ENCODE results near the gene BRD4.

Gene BRD4

DNA sequence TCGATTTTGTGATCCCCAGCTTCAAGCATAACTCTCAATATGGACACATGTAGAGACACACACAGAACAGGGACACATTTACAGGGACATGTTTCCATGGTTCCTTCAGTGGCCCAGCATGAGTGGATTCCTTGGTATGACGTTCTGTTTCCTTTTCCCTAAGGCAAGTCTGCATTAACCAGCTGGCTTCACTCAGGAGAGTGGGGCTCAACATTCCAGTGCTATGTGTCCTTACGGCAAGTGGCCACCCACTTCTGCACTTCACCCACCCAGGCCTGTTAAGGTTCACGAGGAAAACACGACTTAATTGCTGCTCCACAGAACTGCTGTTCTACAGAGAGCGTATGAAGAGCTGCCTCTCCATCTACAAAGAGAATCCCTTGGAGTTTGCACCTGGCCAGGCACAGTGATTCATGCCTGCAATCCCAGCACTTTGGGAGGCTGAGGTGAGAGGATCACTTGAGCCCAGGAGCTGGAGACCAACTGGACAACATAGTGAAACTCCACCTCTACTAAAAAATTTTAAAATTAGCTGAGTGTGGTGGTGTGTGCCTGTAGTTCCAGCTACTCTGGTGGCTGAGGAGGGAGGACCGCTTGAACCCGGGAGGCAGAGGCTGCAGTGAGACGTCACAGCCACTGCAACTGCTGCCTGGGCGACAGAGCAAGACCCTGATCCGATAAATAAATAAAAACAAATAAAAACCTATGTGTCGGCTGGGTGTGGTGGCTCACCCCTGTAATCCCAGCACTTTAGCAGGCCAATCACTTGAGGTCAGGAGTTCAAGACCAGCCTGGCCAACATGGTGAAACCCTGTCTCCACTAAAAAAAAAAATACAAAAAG is 32.5 kb downstream of the BRD4 start:
- in situ Hi-C loops (cut with MboI; ENCODE audit: low sequenced_read_pairs, unreplicated experiment), result no loop called here
- TF ChIP-seq, protein P1, sequence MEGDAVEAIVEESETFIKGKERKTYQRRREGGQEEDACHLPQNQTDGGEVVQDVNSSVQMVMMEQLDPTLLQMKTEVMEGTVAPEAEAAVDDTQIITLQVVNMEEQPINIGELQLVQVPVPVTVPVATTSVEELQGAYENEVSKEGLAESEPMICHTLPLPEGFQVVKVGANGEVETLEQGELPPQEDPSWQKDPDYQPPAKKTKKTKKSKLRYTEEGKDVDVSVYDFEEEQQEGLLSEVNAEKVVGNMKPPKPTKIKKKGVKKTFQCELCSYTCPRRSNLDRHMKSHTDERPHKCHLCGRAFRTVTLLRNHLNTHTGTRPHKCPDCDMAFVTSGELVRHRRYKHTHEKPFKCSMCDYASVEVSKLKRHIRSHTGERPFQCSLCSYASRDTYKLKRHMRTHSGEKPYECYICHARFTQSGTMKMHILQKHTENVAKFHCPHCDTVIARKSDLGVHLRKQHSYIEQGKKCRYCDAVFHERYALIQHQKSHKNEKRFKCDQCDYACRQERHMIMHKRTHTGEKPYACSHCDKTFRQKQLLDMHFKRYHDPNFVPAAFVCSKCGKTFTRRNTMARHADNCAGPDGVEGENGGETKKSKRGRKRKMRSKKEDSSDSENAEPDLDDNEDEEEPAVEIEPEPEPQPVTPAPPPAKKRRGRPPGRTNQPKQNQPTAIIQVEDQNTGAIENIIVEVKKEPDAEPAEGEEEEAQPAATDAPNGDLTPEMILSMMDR (IDR thresholded peaks at IDR 0.05; ENCODE audit: borderline replicate concordance, control extremely low read depth, extremely low read depth, insufficient read depth, missing control alignments), result no peak
- DNase-seq (ENCODE audit: low spot score), result no peak

DNA sequence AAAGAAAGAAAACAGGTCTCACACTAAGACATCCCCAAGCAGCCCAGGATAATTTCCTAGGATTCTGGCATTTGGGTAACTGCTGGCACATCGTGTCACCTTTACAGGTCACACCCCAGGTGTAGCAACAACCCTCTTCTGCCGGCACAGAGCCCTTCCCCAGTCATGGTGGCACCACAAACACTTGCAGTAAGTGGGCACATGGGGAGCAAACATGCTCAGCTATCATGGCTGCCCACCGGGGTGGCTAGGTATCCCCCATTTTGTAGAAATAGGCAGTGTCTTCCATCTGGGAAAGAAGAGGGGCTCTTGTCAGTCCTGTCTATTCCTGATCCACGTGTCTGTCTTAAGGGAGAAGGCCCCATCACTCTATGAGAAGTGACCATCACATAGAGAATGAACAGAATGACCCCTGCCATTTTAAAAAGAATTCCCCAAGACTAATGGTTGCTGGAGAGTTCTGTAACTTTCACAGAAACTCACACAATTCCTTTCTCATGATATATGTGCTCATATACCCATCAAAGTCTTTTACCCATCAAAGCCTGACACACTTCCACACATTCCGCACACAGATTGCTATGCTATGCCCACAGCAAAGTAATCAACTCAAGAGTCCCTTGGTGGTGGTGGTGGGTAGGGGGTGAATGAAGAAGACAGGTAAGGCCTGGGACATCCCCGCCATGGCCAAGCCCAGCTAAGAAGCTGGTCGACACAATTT is 33.3 kb downstream of the BRD4 start:
- no peak for DNase-seq (ENCODE audit: low spot score)
- TF ChIP-seq, protein P1 (IDR thresholded peaks at IDR 0.05; ENCODE audit: borderline replicate concordance, control extremely low read depth, extremely low read depth, insufficient read depth, missing control alignments), result no peak
- in situ Hi-C loops (cut with MboI; ENCODE audit: low sequenced_read_pairs, unreplicated experiment), result no loop called here

DNA sequence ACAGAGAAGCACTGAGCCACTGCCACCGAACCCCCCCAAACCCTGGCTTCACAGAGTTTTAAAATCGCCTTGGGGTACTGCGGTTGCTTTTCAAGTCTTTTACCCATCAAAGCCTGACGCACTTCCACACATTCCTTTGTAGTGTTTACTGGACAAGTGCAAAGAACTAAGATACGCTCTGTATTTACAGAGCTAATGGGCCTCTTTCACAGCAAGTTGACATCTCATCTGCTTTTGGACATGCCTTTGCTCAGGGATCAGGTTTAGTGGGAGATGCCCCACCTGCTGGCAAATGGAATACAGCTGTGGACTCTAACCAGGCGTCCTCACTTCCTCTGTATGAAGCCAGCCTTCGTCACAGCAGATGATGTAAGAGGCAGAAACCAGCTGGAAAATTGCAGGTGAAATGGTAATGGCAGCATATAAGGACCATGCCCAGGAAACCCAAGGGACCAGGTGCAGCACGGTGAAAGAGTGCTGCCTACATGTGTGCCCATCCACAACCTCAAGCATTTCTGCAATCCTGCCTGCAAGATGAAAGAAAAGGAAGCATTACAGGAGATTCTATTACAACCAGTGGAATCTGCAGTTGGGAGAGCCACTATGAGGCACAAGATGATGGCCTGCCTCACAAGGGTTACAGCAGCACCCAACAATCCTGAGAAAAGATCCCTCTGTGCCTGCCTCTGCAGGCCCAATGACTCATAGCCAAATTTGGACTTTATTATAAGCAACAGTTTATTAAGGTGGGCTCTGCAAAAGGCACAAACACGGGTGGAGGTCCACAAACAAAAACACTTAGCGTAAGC is 34.7 kb downstream of the BRD4 start:
- in situ Hi-C loops (cut with MboI; ENCODE audit: low sequenced_read_pairs, unreplicated experiment), result no loop called here
- TF ChIP-seq, protein P1 (IDR thresholded peaks at IDR 0.05; ENCODE audit: borderline replicate concordance, control extremely low read depth, extremely low read depth, insufficient read depth, missing control alignments), result no peak
- DNase-seq (ENCODE audit: low spot score), result no peak

DNA sequence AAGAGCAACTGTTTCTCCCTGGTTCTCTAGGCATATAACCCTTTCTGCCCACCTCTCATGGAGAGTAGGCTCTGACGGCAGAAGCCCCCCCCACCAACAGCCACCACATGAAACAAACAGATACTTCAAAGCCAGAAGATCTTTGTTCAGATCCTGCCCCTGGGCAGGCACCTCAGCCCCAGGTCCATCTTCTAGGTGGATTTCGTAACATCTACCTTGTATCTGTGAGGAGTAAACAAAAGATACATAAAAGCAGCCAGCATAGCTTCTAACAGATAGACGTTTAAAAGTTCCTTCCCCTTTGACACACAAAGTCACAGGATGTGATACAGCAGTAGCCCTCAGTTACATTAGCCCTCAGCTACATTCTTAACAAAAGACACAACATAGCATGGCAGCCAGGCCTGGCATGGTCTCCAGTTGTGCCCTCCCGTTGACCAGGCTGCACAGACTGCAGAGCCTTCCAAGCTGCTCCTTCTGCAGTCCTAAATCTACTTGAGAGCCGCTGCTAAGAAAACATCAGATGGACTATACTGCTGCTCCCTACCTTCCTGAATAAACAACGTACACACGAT is 35.4 kb downstream of the BRD4 start:
- TF ChIP-seq, protein P1 (IDR thresholded peaks at IDR 0.05; ENCODE audit: borderline replicate concordance, control extremely low read depth, extremely low read depth, insufficient read depth, missing control alignments), result no peak
- in situ Hi-C loops (cut with MboI; ENCODE audit: low sequenced_read_pairs, unreplicated experiment), result no loop called here
- DNase-seq (ENCODE audit: low spot score), result no peak

DNA sequence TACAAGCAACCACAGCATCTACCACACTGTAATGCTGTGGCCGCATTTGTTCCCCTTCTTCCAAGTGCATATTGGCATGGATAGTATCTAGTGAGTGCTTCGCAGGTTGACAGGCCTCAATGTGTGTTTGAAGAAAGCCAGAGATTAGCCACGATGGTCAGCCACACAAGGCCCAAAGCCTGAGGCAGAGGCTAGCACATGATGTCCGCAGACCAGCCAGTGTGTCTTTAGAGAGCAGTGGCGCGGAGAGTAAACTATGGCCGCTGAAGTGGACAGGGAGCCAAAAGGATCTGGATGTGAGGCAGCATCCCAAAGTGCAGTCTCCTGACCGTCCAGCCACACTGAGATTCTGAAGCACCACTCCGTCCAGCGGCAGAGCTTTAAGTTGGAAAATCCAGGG is 36.0 kb downstream of the BRD4 start:
- DNase-seq (ENCODE audit: low spot score), result no peak

More for the DNA sequence above, 36.0 kb downstream of the BRD4 start:
- TF ChIP-seq, protein P1 (IDR thresholded peaks at IDR 0.05; ENCODE audit: borderline replicate concordance, control extremely low read depth, extremely low read depth, insufficient read depth, missing control alignments), result no peak
- in situ Hi-C loops (cut with MboI; ENCODE audit: low sequenced_read_pairs, unreplicated experiment), result no loop called here

All from GM13976 (cell line).